NCI-H1694 treated with DMSO at 0.1 percent for 48 hours (cell line): Measurements from ENCODE around the gene CIPC.

Experiments used
- DNase-seq: peaks from one replicate; lab custom pipeline; 2025; lab: John Stamatoyannopoulos, UW

The CIPC gene

GRCh38 chr14:77102154-77102553, 4.1 kb downstream of the CIPC start:
- DNase-seq, result no peak

- DNase-seq, result no peak
These were observed 5.4 kb downstream of the CIPC start for GRCh38 chr14:77103475-77103874.

- no peak for DNase-seq
These were observed 5.9 kb downstream of the CIPC start for GRCh38 chr14:77103951-77104350.

- DNase-seq, result no peak
These were observed 6.3 kb downstream of the CIPC start for GRCh38 chr14:77104393-77104792.

GRCh38 chr14:77105145-77105939, 7.3 kb downstream of the CIPC start:
- no peak for DNase-seq

- DNase-seq, result no peak
These were observed 8.6 kb downstream of the CIPC start for GRCh38 chr14:77106666-77107065.

- DNase-seq, result no peak
These were observed 9.2 kb downstream of the CIPC start for GRCh38 chr14:77107228-77107627.

- no peak for DNase-seq
These were observed 10.7 kb downstream of the CIPC start for GRCh38 chr14:77108753-77109152.

GRCh38 chr14:77109656-77110055, 11.6 kb downstream of the CIPC start:
- DNase-seq, result no peak

GRCh38 chr14:77110286-77110685, 12.2 kb downstream of the CIPC start:
- no peak for DNase-seq

GRCh38 chr14:77111021-77111420, 13.0 kb downstream of the CIPC start:
- DNase-seq, result no peak

- no peak for DNase-seq
These were observed 15.6 kb downstream of the CIPC start for GRCh38 chr14:77113644-77114043.

GRCh38 chr14:77114609-77115008, 16.6 kb downstream of the CIPC start:
- DNase-seq, result no peak

GRCh38 chr14:77116172-77116817, 18.2 kb downstream of the CIPC start:
- DNase-seq, result no peak

- no peak for DNase-seq
These were observed 21.8 kb downstream of the CIPC start for GRCh38 chr14:77119851-77120250.

- DNase-seq, result peak; percentile 99
These were observed 23.0 kb downstream of the CIPC start for GRCh38 chr14:77120771-77121743.

GRCh38 chr14:77122526-77123125, 24.6 kb downstream of the CIPC start:
- DNase-seq, result peak; percentile 79

GRCh38 chr14:77123381-77124325, 25.6 kb downstream of the CIPC start:
- peak; percentile 98 for DNase-seq

GRCh38 chr14:77124345-77125280, 26.6 kb downstream of the CIPC start:
- DNase-seq, result peak; percentile 97
